COLO668 (cell line): Measurements from ENCODE around the gene SRCAP.

Experiments
- DNase-seq: peaks from one replicate; lab custom pipeline; 2025; ENCODE audit not compliant: unreplicated experiment; lab: John Stamatoyannopoulos, UW

SRCAP gene

GRCh38 chr16:30698816-30699614 lies at the start of gene SRCAP:
TSS of gene SRCAP (plus strand) at chr16:30699171. CDS start at chr16:30700825, 1,654 bp downstream.
- peak; percentile 90 for DNase-seq

GRCh38 chr16:30649725-30650368 lies 49.1 kb upstream of the SRCAP start:
- no peak for DNase-seq

- DNase-seq, result peak; percentile 98
These were observed 48.4 kb upstream of the SRCAP start, which contains the start of gene PRR14 for GRCh38 chr16:30650369-30651123. TSS of gene PRR14 (plus strand) at chr16:30650960. CDS start at chr16:30651646, 686 bp downstream.

DNA sequence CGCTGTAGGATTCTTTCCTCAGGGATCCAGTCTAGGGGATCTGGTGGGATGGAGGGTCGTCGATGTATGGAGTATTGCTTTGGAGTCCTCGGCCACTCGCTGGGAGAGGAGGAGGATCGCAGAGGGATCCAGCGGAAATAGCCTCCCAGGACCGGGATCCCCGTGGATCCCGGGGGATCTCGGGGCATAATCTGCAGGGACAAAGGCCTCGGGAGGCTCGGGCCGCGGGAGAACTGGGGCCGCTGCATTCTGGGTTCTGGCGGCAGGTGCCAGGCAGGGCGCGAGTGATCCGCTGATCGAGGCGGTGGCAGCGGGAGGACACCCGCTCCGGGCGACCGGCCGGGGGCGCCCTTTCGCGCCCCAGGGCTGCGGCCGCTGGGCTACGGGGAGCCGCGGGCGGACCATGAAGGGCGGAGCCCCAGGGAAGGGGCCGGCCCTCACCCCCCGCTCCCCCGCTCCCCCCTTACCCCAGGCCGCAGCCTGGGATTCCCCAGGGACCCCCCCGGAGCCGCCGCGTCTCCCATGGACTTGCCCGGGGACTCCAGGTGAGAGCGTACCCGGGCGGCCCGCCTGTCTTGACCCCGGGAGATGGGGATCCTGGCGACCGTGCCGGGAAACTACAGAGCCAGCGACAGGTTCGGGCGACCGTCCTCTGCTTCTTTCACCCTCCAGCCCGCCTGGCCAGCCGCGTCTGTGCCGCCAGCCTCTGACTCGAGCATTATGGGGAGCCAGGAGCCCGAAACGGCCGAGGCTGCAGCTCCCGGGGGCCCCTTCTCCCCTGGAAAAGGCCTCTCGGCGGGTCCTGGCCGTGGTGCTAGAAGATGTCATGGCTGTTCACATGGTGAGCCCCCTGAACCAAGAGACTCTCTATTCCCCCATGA lies 47.6 kb upstream of the SRCAP start:
- DNase-seq, result peak; percentile 88

- DNase-seq, result no peak
These were observed 47.0 kb upstream of the SRCAP start for GRCh38 chr16:30652005-30652296.

DNA sequence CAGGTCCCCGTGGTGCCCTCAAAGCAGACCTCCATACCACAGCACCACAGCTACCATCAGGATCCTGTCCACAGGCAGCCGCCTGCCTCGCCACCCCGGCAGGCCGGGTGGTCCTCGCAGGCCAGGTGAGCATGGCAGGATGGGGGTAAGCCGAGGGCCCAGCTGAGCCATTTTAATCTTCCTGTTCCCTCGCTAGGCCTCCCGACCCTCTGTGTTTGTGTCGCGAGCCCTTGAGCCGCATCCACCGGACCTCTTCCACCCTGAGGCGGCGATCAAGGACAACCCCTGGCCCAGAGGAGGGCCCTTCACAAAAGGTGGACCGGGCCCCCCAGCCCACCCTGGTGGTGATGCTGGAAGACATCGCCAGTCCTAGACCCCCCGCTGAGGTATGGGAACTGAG lies 46.3 kb upstream of the SRCAP start:
- DNase-seq, result no peak

DNA sequence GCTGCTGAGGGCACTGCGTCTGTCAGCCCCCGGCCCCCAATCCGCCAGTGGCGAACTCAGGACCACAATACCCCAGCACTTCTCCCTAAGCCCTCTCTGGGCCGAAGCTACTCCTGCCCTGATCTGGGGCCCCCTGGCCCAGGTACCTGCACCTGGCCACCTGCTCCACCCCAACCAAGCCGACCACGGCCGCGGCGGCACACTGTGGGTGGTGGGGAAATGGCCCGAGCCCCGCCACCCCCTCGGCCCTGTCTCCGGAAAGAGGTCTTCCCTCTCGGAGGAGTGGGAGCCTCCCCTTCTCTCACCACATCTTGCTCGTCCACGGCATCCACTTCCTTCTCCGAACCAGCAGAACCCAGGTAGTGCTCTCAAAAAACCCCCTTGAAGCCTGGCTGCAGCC lies 44.1 kb upstream of the SRCAP start:
- DNase-seq, result no peak

DNA sequence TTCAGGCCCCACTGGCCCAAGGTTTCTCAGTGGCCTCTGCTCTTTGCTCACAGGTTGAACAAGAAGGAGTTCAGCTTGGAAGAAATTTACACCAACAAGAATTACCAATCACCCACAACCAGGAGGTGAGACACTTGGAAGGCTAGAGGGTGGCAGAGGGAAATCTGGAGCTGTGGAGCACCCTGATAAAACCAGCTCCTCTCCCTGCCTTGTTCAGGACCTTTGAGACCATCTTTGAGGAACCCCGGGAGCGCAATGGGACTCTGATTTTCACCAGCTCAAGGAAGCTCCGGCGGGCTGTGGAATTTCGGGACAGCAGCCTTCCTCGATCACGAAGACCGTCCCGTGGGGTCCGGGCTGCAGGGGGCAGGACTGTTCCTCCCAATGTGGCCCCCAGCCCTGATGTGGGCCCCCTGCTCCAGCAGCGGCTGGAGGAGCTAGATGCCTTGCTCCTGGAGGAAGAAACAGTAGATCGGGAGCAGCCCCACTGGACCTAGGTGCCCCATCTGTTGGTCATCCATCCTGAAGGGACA lies 43.1 kb upstream of the SRCAP start:
- no peak for DNase-seq

GRCh38 chr16:30656388-30656787 lies 42.6 kb upstream of the SRCAP start:
- no peak for DNase-seq

DNA sequence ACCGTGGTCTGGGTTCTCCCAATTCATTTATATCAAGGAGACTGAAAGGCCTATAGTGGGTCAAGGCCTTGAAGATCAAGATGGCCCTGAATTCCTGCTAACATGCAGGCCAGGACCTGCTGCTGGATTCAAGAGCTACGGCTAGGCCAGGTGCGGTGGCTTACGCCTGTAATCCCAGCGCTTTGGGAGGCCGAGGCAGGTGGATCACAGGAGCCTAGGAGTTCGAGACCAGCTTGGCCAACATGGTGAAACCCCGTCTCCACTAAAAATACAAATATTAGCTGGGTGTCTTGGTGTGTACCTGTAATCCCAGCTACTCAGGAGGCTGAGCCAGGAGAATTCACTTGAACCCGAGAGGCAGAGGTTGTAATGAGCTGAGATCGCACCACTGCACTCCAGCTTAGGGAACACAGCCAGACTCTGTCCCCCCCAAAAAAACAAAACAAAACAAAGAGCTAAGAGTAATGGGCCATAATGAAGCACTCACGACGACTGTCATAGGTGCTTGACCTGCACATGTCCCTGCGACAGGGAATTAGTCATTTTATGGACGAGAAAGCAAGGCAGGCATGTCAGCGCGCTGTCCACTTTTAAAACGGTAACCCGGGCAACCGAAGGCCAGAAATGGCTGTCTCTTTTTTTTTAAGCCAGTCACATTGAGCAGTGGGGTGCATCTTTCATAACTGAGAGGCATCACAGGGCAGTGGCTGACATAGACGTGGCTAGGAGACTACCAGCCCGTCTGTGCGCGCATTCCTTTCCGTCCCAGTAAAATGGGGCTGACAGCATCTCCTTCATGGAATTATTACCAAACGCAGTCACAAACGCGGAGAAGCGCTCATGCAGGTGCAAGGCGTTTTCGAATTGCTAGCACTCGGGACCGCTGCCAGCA lies 41.8 kb upstream of the SRCAP start:
- peak; percentile 59 for DNase-seq

GRCh38 chr16:30657866-30658730 lies 40.9 kb upstream of the SRCAP start, which contains the start of gene FBRS:
TSS of gene FBRS (plus strand) at chr16:30658431. CDS start at chr16:30659519, 1,088 bp downstream.
- peak; percentile 100 for DNase-seq

- DNase-seq, result peak; percentile 87
These were observed 40.1 kb upstream of the SRCAP start for GRCh38 chr16:30658731-30659506.

DNA sequence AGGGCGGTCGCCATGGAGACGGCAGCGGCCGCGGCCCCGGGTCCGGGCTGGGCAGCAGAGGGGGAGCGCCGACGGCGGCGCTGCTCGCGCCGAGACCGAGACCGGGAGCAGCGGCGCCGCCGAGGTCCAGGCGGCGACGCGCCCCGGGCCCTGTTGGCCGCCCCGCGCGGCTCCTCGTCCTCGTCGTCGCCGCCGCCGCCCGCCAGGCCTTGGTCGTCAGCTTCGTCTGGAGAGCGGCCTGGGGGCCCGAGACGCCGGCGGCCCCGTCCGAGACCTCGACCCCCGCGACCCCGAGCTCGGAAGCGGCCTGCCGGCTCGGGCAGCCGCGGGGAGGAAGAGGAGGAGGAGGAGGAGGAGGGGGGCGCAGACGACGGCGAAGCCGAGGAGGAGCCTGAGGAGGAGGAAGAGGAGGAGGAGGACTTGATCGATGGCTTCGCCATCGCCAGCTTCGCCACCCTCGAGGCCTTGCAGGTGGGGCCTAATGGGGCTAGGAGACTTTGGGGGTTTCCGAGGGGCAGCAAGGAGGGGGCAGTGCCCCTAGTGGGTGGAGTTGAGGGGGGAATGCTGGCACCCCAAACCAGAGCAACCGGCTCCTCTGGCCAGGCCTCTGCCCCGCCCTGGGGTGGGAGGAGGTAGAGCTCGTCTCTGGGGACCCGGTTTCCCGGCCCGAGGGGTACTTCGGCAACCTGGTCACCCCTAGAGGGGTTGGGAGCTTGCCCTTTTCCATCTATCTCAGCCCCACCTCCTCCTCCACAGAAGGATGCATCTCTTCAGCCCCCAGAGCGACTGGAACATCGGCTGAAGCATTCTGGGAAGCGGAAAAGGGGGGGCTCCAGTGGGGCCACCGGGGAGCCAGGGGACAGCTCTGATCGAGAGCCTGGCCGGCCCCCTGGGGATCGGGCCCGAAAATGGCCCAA lies 39.2 kb upstream of the SRCAP start:
- DNase-seq, result no peak

GRCh38 chr16:30660424-30661261 lies 38.3 kb upstream of the SRCAP start:
- peak; percentile 10 for DNase-seq

DNA sequence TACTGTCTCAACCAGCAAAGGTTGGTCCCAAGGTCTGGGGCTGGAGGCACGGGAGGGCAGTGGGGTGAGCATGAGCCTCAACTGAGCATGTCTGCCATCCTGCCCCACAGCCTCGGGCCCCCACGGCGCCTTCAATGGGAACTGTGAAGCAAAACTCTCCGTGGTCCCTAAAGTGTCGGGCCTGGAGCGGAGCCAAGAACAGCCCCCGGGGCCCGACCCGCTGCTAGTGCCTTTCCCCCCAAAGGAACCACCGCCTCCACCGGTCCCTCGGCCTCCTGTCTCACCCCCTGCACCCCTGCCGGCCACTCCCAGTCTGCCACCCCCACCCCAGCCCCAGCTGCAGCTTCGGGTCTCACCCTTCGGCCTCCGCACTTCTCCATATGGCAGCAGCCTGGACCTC lies 36.5 kb upstream of the SRCAP start:
- DNase-seq, result no peak

GRCh38 chr16:30663038-30663437 lies 35.9 kb upstream of the SRCAP start:
- no peak for DNase-seq
